ENCODE measurements around the gene MARCHF10. TPM values are rescaled to one million over a fixed set of nuclear protein-coding genes. Genes with fewer than 3 reads are reported as not detected.

Gene MARCHF10
- total RNA-seq, 1 donor from 2014 or later: 0.60 TPM

- DNase-seq (ENCODE audit: low read depth): no peak
Measured at GRCh38 chr17:62658136-62658920, 149.8 kb downstream of the MARCHF10 start.

DNA sequence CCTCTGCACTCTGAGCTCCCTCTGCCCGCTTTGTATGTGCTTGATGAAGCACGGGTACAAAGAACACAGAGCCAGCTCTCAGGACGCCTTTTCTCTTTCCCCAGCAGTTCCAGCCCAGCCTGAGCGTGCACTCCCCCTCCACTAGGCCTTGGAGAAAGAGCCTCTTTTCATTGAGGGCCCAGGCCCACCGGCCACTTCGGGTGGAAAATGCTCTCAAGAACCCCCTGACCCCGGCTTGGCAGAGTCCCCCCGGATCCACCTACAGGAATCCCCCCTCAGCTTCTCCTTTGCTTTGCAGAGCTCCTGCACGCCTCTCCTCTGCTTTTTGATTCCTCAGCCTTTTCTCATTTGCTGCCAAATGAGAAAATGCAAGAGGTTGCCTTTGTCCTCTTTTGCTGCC, 150.4 kb downstream of the MARCHF10 start:
- no peak for DNase-seq (ENCODE audit: low read depth)

GRCh38 chr17:62657145-62657665, 150.9 kb downstream of the MARCHF10 start:
- DNase-seq (ENCODE audit: low read depth): no peak

GRCh38 chr17:62656446-62656845, 151.7 kb downstream of the MARCHF10 start:
- DNase-seq (ENCODE audit: low read depth): no peak

DNA sequence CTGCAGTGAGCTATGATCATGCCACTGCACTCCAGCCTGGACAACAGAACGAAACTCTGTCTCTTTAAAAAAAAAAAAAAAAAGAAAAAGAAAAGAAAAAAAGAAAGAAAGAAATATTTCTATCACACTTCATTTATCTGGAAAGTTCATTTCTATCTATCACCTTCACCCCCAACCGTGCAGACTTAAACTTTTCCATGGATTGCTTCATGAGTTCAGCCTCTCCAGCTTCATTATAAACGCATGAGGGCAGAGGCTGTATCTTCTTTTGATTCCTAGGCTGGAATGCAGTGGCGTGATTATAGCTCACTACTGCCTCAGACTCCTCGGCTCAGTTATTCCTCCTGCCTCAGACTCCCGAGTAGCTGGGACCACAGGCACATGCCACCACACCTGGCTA, 152.5 kb downstream of the MARCHF10 start:
- DNase-seq (ENCODE audit: low read depth): no peak

- no peak for DNase-seq (ENCODE audit: low read depth)
Measured at GRCh38 chr17:62653826-62654761, 154.0 kb downstream of the MARCHF10 start.

DNA sequence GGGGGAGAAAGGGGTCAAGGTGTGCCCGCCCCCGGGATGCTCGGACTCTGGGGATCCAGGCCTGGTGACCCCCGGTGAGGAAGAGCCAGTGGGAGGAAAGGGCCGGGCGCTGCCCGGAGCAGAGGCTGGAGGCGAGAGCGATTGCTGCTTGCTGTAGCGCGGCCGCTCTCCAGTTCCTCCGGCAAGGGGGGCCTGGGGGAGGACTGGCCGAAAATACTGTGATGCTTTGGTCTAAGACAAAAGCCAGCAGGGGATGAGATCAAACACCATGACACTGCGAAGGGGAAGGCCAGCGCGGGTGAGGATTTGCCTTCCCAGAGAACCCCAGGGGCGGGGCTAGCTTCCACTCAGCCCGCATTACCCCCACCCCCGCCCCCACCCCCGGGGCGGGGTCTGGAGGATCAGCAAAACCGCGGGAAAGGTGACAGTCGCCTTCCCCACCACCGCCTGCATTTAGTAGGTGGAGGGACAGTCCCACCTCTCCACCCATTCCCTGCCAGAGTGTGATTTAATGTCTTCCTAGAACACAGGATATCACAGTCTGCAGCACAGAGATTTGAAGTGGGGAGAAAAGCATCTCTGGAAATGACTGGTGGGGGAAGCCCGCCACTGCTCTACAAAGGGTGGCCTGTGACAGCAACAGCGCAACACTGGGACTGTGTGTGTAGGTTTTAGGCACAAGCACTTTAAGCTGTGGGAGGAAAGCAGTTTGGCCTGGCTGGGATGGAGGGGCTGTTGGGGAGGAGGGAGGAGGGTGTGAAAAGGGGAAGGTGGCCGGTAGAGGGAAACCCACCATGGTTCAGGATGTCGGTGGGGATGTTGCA, 154.9 kb downstream of the MARCHF10 start:
- no peak for DNase-seq (ENCODE audit: low read depth)

DNA sequence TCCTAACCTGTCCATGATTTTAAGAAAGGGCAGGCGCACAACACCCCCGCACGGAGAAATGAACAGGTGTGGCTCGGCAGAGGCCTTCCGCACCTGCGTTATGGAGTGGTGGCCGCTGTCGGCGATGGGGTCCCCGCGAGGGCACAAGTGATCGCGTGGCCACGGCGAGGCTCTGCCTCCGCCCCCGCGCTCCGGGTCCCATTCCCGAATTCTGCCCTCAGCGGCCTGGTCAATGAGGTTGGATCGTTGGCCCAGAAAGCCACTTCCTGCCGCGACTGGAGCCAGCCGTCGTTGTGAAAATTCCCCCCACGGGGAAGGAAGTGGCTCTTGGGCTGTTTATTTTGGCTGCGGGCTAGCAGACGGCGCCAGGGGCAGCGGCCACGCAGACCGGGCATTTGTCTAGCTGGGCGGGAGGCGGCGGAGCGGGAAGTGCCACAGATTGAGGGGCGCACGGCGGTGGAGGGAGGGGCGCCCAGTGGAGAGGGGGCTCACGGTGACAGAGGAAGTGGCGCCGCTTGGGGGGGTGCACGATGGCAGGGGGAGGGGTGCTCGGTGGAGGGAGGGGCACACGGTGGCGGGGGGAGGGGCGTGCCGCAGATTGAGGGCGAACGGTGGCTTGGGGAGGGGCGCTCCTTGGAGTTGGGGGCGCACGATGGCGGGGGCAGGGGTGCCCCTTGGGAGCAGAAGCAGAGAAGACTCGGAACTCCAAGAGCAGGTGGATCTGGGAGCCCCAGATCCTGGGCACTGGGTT, 155.7 kb downstream of the MARCHF10 start:
- peak; percentile 64 for DNase-seq (ENCODE audit: low read depth)

Other genes starting within 250 kb of the MARCHF10 start
- gene MRC2, start 180.6 kb downstream of the MARCHF10 start, total RNA-seq: 50.9 and 150 TPM in 2 replicates
- gene TANC2, start 157.9 kb upstream of the MARCHF10 start, total RNA-seq: 37.9 and 89.6 TPM in 2 replicates